Osteocyte (in vitro differentiated cells): Measurements from ENCODE around the gene HDAC9. TPM values are rescaled to one million over a fixed set of nuclear protein-coding genes. Genes with fewer than 3 reads are reported as not detected.

ENCODE experiments used
- DNase-seq: peaks from one replicate; pipeline ENCODE4 v3.0.0; 2021; ENCODE audit warnings: mixed read lengths; ENCODE audit not compliant: unreplicated experiment; ENCODE audit errors: extremely low spot score
- H3K27ac Mint-ChIP-seq: one replicate; pipeline ENCODE4 v1.8.0; 2021; ENCODE audit warnings: mild to moderate bottlenecking, mixed read lengths; ENCODE audit not compliant: unreplicated experiment
- H3K27me3 Mint-ChIP-seq: one replicate; pipeline ENCODE4 v1.8.0; 2021; ENCODE audit warnings: mixed read lengths; ENCODE audit not compliant: unreplicated experiment
- H3K36me3 Mint-ChIP-seq: one replicate; pipeline ENCODE4 v1.8.0; 2021; ENCODE audit warnings: mixed read lengths; ENCODE audit not compliant: unreplicated experiment
- H3K4me1 Mint-ChIP-seq: one replicate; pipeline ENCODE4 v1.8.0; 2021; ENCODE audit warnings: mixed read lengths; ENCODE audit not compliant: unreplicated experiment
- H3K4me3 Mint-ChIP-seq: one replicate; pipeline ENCODE4 v1.8.0; 2021; ENCODE audit warnings: mild to moderate bottlenecking, moderate library complexity, mixed read lengths; ENCODE audit not compliant: unreplicated experiment
- H3K9me3 Mint-ChIP-seq: one replicate; pipeline ENCODE4 v1.8.0; 2021; ENCODE audit warnings: mixed read lengths; ENCODE audit not compliant: unreplicated experiment
- CTCF ChIP-seq: fragments of 200-600 bp; sonication (generic); IDR thresholded peaks from 2 replicates; pipeline ENCODE4 v1.5.0; 2021; ENCODE audit warnings: antibody characterized with exemption, mild to moderate bottlenecking, moderate library complexity
- total RNA-seq: library from RNA; stranded (reverse); gene quantifications from 2 replicates; pipeline ENCODE4 v1.2.1, GENCODE V29; 2021

The HDAC9 gene
- total RNA-seq, 1 donor from 2014 or later, result 0.81 TPM

- no peak for DNase-seq
- Mint-ChIP-seq H3K4me1 (no peaks in the 10 kb centered on the region), H3K27ac (no peak overlapping the region), H3K9me3 (no peaks in the 10 kb centered on the region), H3K27me3 (no peaks in the 10 kb centered on the region), H3K36me3 (no peaks in the 10 kb centered on the region), H3K4me3 (no peak overlapping the region)
- TF ChIP-seq CTCF, result no peak
Observed at GRCh38 chr7:18468795-18469194, 26.8 kb upstream of the HDAC9 start.

- Mint-ChIP-seq H3K27ac (no peak overlapping the region), H3K36me3 (no peaks in the 10 kb centered on the region), H3K27me3 (no peaks in the 10 kb centered on the region), H3K9me3 (no peaks in the 10 kb centered on the region), H3K4me3 (no peak overlapping the region), H3K4me1 (no peaks in the 10 kb centered on the region)
- no peak for DNase-seq
- TF ChIP-seq CTCF, result no peak
Observed at GRCh38 chr7:18469316-18469715, 26.2 kb upstream of the HDAC9 start.

GRCh38 chr7:18471476-18472160 is 23.9 kb upstream of the HDAC9 start:
- no peaks in the 10 kb centered on the region for H3K9me3 Mint-ChIP-seq
- DNase-seq, result no peak
- no peak for TF ChIP-seq CTCF

GRCh38 chr7:18472161-18472483 is 23.4 kb upstream of the HDAC9 start:
- no peak overlapping the region for H3K4me3 Mint-ChIP-seq
- no peak for DNase-seq
- no peaks in the 10 kb centered on the region for H3K27me3 Mint-ChIP-seq
- H3K9me3 Mint-ChIP-seq, result no peaks in the 10 kb centered on the region
- TF ChIP-seq CTCF, result no peak
- no peak overlapping the region for H3K27ac Mint-ChIP-seq
- H3K36me3 Mint-ChIP-seq, result no peaks in the 10 kb centered on the region
- H3K4me1 Mint-ChIP-seq, result no peaks in the 10 kb centered on the region

More at GRCh38 chr7:18471476-18472160, 23.9 kb upstream of the HDAC9 start:
- no peak overlapping the region for H3K4me3 Mint-ChIP-seq
- no peaks in the 10 kb centered on the region for H3K36me3 Mint-ChIP-seq
- H3K27ac Mint-ChIP-seq, result no peak overlapping the region
- no peaks in the 10 kb centered on the region for H3K27me3 Mint-ChIP-seq
- no peaks in the 10 kb centered on the region for H3K4me1 Mint-ChIP-seq

DNA sequence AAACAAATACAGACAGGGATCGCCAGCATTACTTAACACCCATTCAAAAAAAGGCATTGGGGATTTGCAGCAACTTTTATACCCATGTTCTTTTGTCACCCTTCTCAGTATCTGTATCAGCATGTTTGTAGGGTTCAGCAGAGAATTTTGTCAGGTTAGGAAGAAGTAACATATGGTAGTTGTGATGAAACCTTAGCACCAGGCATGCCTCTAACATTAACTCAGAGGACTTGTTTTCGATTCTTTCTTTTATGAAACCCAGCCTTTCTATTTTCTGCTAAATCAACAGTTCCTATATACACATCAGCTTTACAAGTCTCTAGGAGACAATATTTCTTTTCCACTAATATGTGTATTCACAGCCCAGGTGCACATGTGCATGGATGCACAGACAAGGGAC is 22.4 kb upstream of the HDAC9 start:
- no peak for TF ChIP-seq CTCF
- Mint-ChIP-seq H3K27ac (no peak overlapping the region), H3K4me3 (no peak overlapping the region), H3K27me3 (no peaks in the 10 kb centered on the region), H3K9me3 (no peaks in the 10 kb centered on the region), H3K4me1 (no peaks in the 10 kb centered on the region), H3K36me3 (no peaks in the 10 kb centered on the region)
- no peak for DNase-seq
